Ascending aorta (tissue), 2 donors: ENCODE results near the gene OR2AG2. TPM values are rescaled to one million over a fixed set of nuclear protein-coding genes. Genes with fewer than 3 reads are reported as not detected.

ENCODE experiments used
- DNase-seq, 2 donors: peaks; one replicate each; pipeline ENCODE4 v3.0.0-alpha.2; 2019; ENCODE audit warnings: low spot score in 2 of 2
- H3K27ac ChIP-seq, 2 donors: fragments of 200-600 bp; sonication (generic); one replicate each; pipeline ENCODE4 v1.5.1; 2016 to 2017; ENCODE audit warnings: mild to moderate bottlenecking in 1 of 2
- H3K27me3 ChIP-seq: fragments of 200-600 bp; sonication (generic); one replicate; pipeline ENCODE4 v1.5.1; 2017
- H3K36me3 ChIP-seq, 2 donors: fragments of 200-600 bp; sonication (generic); one replicate each; pipeline ENCODE4 v1.5.1; 2016
- H3K4me1 ChIP-seq, 2 donors: fragments of 200-600 bp; sonication (generic); one replicate each; pipeline ENCODE4 v1.5.1; 2016 to 2017; ENCODE audit warnings: mild to moderate bottlenecking in 1 of 2
- H3K4me3 ChIP-seq, 2 donors: fragments of 200-600 bp; sonication (generic); one replicate each; pipeline ENCODE4 v1.5.1; 2016 to 2017; ENCODE audit warnings: mild to moderate bottlenecking in 1 of 2
- H3K9me3 ChIP-seq, 2 donors: fragments of 200-600 bp; sonication (generic); one replicate each; pipeline ENCODE4 v1.5.1; 2016
- CTCF ChIP-seq, 3 experiments: fragments of 200-600 bp in 2 of 3; fragments of 450-650 bp in 1 of 3; sonication (generic) in 2 of 3; IDR thresholded peaks; one replicate each; pipeline ENCODE4 v1.5.1; 2016 to 2019; ENCODE audit warnings: antibody characterized with exemption in 3 of 3, mild to moderate bottlenecking in 1 of 3, moderate library complexity in 1 of 3
- intact Hi-C: fragments of 100-400 bp; cut with DNase I; formaldehyde crosslinking; loops from one replicate; pipeline ENCODE4 v1.15.1; 2023
- total RNA-seq: library from RNA; depleted of rRNA; stranded (reverse); fragments of >200 nt; gene quantifications from one replicate; pipeline ENCODE4 v1.1.0, GENCODE V29; 2016

The OR2AG2 gene
- total RNA-seq, 1 donor from 2014 or later = 0.43 TPM

DNA sequence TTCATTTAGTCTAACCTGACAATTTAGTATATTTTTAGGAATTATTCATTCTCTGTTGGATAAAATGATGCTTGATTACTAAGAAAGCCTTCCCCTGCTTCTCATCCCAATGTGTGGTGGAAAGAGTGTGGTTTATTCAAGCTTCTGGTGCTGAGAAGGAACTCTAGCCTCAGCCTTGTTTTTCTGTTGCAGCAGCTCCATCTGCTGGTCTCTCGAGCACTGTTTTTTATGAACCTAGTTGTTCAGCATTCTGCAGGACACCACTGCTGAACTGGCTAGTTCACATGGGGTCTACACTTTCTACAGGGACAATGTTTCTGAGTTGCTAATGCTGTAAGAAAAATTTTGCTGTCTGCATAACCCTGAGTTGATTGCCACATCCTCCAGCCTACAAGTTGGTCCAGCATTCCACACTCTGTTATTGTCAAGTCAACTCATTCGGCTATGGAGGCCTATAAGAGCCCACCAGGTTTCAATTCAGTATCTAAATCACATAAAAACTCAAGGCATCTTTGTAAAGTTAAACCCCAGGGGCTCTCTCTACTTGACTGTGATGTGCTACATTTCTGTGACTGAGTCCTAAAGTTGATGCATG, 14.3 kb downstream of the OR2AG2 start:
- Histone ChIP-seq H3K4me1 (no peaks in the 10 kb centered on the region), H3K9me3 (no peaks in the 10 kb centered on the region), H3K4me3 (no peak overlapping the region), H3K36me3 (no peaks in the 10 kb centered on the region), H3K27ac (no peak overlapping the region), H3K27me3 (no peaks in the 10 kb centered on the region)
- peak in 2 of 3 experiments; percentile 15 to 50 for TF ChIP-seq CTCF (IDR thresholded peaks at IDR 0.05)
- DNase-seq = no peak
- intact Hi-C loops = no loop called here

- Histone ChIP-seq H3K36me3 (no peaks in the 10 kb centered on the region), H3K27me3 (no peaks in the 10 kb centered on the region), H3K27ac (no peak overlapping the region), H3K4me1 (no peaks in the 10 kb centered on the region), H3K4me3 (no peak overlapping the region), H3K9me3 (no peaks in the 10 kb centered on the region)
- intact Hi-C loops = no loop called here
- no peak for TF ChIP-seq CTCF (IDR thresholded peaks at IDR 0.05)
- no peak for DNase-seq
Observed at GRCh38 chr11:6755953-6756347, 15.8 kb downstream of the OR2AG2 start.

- H3K4me3 ChIP-seq = no peak overlapping the region
- peak in 2 of 3 experiments; percentile 76 to 80 for TF ChIP-seq CTCF (IDR thresholded peaks at IDR 0.05)
- H3K27ac ChIP-seq = no peak overlapping the region
- no peaks in the 10 kb centered on the region for H3K27me3 ChIP-seq
- DNase-seq = no peak
- H3K9me3 ChIP-seq = no peaks in the 10 kb centered on the region
- H3K36me3 ChIP-seq = no peaks in the 10 kb centered on the region
- intact Hi-C loops = no loop called here
- no peaks in the 10 kb centered on the region for H3K4me1 ChIP-seq
Observed at GRCh38 chr11:6755303-6755952, 16.3 kb downstream of the OR2AG2 start.

DNA sequence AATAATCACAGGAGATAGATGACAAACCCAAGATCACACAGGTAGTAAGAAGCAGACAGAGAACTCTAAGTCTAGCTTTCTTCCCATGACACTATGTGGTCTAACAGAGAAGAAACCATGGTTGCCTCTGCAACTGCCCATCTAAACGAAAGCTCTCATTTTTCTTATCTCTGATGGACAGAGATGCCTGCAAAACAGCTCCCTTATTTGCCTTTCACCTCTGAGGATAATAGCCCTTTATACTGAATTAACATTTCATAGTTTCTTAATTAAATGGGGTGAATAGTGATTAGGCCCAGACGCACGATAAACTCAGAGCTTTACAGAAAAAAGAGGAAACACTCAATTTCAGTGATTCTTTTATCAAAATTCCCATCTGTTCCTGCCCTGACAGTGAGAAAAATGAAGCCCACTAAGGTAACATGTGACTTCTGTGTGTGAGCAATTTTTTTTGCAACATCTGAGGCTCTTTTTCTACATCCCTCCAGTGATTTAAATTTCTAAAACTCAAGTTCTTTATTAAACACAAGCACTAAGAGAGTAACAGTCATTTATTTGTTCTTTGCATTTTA, 24.6 kb downstream of the OR2AG2 start:
- Histone ChIP-seq H3K27me3 (no peaks in the 10 kb centered on the region), H3K4me3 (no peak overlapping the region), H3K36me3 (no peaks in the 10 kb centered on the region), H3K9me3 (no peaks in the 10 kb centered on the region), H3K4me1 (no peaks in the 10 kb centered on the region), H3K27ac (no peak overlapping the region)
- DNase-seq = no peak
- TF ChIP-seq CTCF (IDR thresholded peaks at IDR 0.05) = no peak
- intact Hi-C loops = no loop called here

DNA sequence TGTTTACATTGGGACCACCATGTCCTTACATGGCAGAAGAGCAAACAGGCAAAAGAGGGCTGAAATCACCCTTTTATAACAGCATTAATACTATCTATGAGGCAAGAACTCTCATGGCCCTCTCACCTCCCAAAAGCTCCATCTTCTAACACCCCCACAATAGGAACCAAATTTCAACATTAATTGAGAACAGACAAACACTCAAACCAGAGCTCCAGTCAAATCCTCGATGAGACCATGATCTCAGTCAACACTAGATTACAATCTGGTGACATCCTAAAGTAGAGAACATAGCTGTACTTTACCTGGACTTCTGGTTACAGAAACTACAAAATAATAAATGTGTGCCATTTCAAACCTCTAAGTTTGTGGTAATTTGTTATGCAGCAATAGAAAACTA, 25.1 kb downstream of the OR2AG2 start:
- no peak for DNase-seq
- peak overlapping the region in 1 of 2 donors; percentile 34 for H3K4me3 ChIP-seq
- no peak overlapping the region for H3K27ac ChIP-seq
- intact Hi-C loops = no loop called here
- TF ChIP-seq CTCF (IDR thresholded peaks at IDR 0.05) = no peak
- H3K4me1 ChIP-seq = no peaks in the 10 kb centered on the region
- H3K36me3 ChIP-seq = no peaks in the 10 kb centered on the region
- H3K9me3 ChIP-seq = no peaks in the 10 kb centered on the region
- no peaks in the 10 kb centered on the region for H3K27me3 ChIP-seq
